ENCODE measurements around the gene SNRPA1.

SNRPA1 gene

DNA sequence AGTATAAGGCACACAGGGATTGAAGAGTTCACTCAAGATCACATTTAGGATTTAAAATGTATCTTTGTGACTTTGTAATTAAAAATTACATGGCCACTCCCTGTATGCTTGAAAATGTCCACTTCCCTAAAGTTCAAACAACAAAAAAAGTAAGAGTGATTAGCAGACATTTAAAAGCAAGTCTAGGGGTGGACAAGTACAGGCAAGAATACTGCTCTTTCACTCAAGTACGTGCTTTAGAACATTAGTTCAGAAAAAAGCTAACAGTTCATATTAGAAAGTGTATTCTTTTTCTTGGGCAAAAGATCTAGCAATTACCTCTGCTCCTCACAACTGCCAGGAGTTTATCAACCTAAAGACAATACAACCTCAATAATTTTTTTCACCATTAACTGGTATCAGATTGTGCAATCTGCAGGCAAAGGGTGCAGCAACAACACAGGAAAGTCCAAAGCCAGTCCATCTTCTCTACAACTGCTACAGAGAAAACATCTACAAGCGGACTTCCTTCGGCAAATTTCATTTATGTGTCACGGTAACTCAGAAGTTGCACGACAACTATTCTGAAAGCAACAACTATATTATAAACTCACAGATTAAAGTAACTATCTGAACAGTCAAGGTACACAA, 61.3 kb downstream of the SNRPA1 start:
- DNase-seq = no peak

DNA sequence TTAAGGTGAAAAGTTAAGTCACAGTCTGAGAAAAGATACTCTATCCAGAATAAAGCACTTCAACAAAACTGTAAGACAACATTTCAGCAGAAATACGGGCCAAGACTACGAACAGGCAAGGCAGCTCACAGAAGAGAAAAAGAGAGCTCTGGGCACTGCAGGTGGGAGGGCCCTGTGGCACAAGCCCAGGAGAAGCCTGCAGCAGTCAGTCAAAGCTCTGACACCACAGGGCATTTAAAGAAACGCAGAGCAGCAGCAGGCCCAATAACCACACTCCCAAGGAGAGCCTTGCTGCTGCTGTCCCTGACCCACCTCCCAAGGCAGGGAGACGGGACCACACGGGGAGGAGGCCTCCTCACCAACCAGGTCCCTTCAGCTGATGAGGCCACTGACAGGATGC, 62.4 kb downstream of the SNRPA1 start:
- no peak for DNase-seq

All from CD4-positive, alpha-beta T cell treated with Interleukin-10 for 1 hour (primary cell).